Activated naive CD4-positive, alpha-beta T cell treated with anti-CD3 and anti-CD28 coated beads, Interleukin-2, amount 50 U/mL, for 24 hours (primary cell): ENCODE results near the gene SCUBE1.
A peak's percentile ranks its signal among the peaks of the same experiment; 100 is the strongest.

Experiments used
- H3K27ac Mint-ChIP-seq: one replicate; pipeline ENCODE4 v1.8.0; 2021; ENCODE audit warnings: mild to moderate bottlenecking, mixed read lengths
- H3K27me3 Mint-ChIP-seq: one replicate; pipeline ENCODE4 v1.8.0; 2021; ENCODE audit warnings: mixed read lengths
- H3K36me3 Mint-ChIP-seq: one replicate; pipeline ENCODE4 v1.8.0; 2021; ENCODE audit warnings: mixed read lengths
- H3K4me1 Mint-ChIP-seq: one replicate; pipeline ENCODE4 v1.8.0; 2021; ENCODE audit warnings: mixed read lengths
- H3K4me3 Mint-ChIP-seq: one replicate; pipeline ENCODE4 v1.8.0; 2021; ENCODE audit warnings: mild to moderate bottlenecking, mixed read lengths
- H3K9me3 Mint-ChIP-seq: one replicate; pipeline ENCODE4 v1.8.0; 2021; ENCODE audit warnings: mixed read lengths

Gene SCUBE1

GRCh38 chr22:43256569-43256968, 86.6 kb downstream of the SCUBE1 start:
- Mint-ChIP-seq H3K36me3 (no peaks in the 10 kb centered on the region), H3K4me3 (no peak overlapping the region), H3K27ac (no peak overlapping the region), H3K27me3 (peaks cover 5% of the 10 kb centered on the region), H3K9me3 (no peaks in the 10 kb centered on the region), H3K4me1 (peaks cover 15% of the 10 kb centered on the region)

GRCh38 chr22:43255299-43255698, 87.9 kb downstream of the SCUBE1 start:
- no peaks in the 10 kb centered on the region for H3K36me3 Mint-ChIP-seq
- H3K27ac Mint-ChIP-seq, result no peak overlapping the region
- peaks cover 15% of the 10 kb centered on the region for H3K4me1 Mint-ChIP-seq
- peaks cover 5% of the 10 kb centered on the region for H3K27me3 Mint-ChIP-seq
- H3K4me3 Mint-ChIP-seq, result no peak overlapping the region
- no peaks in the 10 kb centered on the region for H3K9me3 Mint-ChIP-seq

DNA sequence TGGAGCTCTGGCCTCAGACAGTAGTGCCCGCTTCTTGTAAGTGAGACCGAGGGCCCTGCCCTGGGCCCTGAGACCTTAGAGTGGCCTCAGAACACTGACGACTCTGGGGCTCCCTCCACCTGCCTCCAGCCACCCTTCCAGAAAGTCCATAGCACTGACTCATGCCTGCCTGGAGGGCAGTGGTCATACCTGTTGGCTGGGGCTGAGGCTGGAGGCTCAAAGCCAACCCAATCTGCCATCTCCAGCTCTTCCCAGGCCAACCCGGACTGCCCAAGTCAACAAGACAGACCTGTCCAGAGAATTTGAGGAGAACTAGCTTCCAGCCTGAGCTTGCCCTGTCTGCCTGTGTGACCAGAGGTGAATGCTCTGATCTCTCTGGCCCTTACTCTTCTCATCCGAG, 89.3 kb downstream of the SCUBE1 start:
- H3K36me3 Mint-ChIP-seq, result no peaks in the 10 kb centered on the region
- H3K27ac Mint-ChIP-seq, result no peak overlapping the region

GRCh38 chr22:43252319-43252718, 90.9 kb downstream of the SCUBE1 start:
- Mint-ChIP-seq H3K4me1 (peaks cover 14% of the 10 kb centered on the region), H3K27ac (peak overlapping the region; percentile 76), H3K4me3 (no peak overlapping the region), H3K36me3 (no peaks in the 10 kb centered on the region), H3K27me3 (peaks cover 5% of the 10 kb centered on the region), H3K9me3 (no peaks in the 10 kb centered on the region)

More for the DNA sequence above, 89.3 kb downstream of the SCUBE1 start:
- Mint-ChIP-seq H3K4me1 (peaks cover 15% of the 10 kb centered on the region), H3K9me3 (no peaks in the 10 kb centered on the region), H3K4me3 (no peak overlapping the region), H3K27me3 (peaks cover 5% of the 10 kb centered on the region)

GRCh38 chr22:43249789-43250471, 93.2 kb downstream of the SCUBE1 start:
- Mint-ChIP-seq H3K4me1 (no peaks in the 10 kb centered on the region), H3K36me3 (no peaks in the 10 kb centered on the region), H3K27ac (no peak overlapping the region), H3K27me3 (no peaks in the 10 kb centered on the region), H3K9me3 (no peaks in the 10 kb centered on the region), H3K4me3 (no peak overlapping the region)

GRCh38 chr22:43247546-43248260, 95.5 kb downstream of the SCUBE1 start:
- Mint-ChIP-seq H3K27ac (no peak overlapping the region), H3K4me3 (no peak overlapping the region), H3K4me1 (no peaks in the 10 kb centered on the region), H3K9me3 (no peaks in the 10 kb centered on the region), H3K27me3 (no peaks in the 10 kb centered on the region), H3K36me3 (no peaks in the 10 kb centered on the region)

DNA sequence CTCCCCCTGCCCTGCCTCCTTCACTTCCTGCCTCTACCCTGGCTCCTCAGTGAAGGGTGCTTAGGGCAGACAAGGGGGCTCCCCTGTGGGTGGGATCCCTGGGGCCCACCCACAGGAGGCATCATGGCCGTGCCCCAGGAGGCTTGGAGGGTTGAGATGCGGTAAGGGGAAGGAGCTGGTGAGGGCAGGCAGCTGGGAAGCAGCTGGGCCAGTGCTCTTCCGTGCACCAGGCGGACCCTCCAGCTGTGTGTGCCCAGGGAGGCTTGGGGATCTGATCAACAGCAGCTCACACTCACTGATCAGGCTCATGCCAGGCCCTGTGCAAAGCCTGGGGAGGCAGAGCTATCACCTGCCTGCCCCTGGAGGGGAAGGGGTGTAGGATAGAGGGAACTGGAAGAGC, 97.0 kb downstream of the SCUBE1 start:
- H3K4me3 Mint-ChIP-seq, result no peak overlapping the region
- no peaks in the 10 kb centered on the region for H3K4me1 Mint-ChIP-seq
- H3K27ac Mint-ChIP-seq, result no peak overlapping the region
- H3K9me3 Mint-ChIP-seq, result no peaks in the 10 kb centered on the region
- H3K36me3 Mint-ChIP-seq, result no peaks in the 10 kb centered on the region
- no peaks in the 10 kb centered on the region for H3K27me3 Mint-ChIP-seq

GRCh38 chr22:43245717-43246116, 97.5 kb downstream of the SCUBE1 start:
- Mint-ChIP-seq H3K4me3 (no peak overlapping the region), H3K27ac (no peak overlapping the region), H3K4me1 (no peaks in the 10 kb centered on the region), H3K9me3 (no peaks in the 10 kb centered on the region), H3K36me3 (no peaks in the 10 kb centered on the region), H3K27me3 (no peaks in the 10 kb centered on the region)

- Mint-ChIP-seq H3K36me3 (no peaks in the 10 kb centered on the region), H3K9me3 (no peaks in the 10 kb centered on the region), H3K4me3 (no peak overlapping the region), H3K27ac (no peak overlapping the region), H3K27me3 (no peaks in the 10 kb centered on the region), H3K4me1 (no peaks in the 10 kb centered on the region)
Measured at GRCh38 chr22:43244803-43245527, 98.2 kb downstream of the SCUBE1 start.

- Mint-ChIP-seq H3K9me3 (no peaks in the 10 kb centered on the region), H3K36me3 (no peaks in the 10 kb centered on the region), H3K4me1 (no peaks in the 10 kb centered on the region), H3K4me3 (no peak overlapping the region), H3K27ac (no peak overlapping the region), H3K27me3 (no peaks in the 10 kb centered on the region)
Measured at GRCh38 chr22:43244402-43244801, 98.8 kb downstream of the SCUBE1 start.

GRCh38 chr22:43243324-43243723, 99.8 kb downstream of the SCUBE1 start:
- H3K9me3 Mint-ChIP-seq, result no peaks in the 10 kb centered on the region
- no peaks in the 10 kb centered on the region for H3K4me1 Mint-ChIP-seq
- H3K4me3 Mint-ChIP-seq, result no peak overlapping the region
- H3K36me3 Mint-ChIP-seq, result no peaks in the 10 kb centered on the region
- no peaks in the 10 kb centered on the region for H3K27me3 Mint-ChIP-seq
- H3K27ac Mint-ChIP-seq, result no peak overlapping the region

- no peaks in the 10 kb centered on the region for H3K9me3 Mint-ChIP-seq
- no peak overlapping the region for H3K27ac Mint-ChIP-seq
- H3K4me1 Mint-ChIP-seq, result no peaks in the 10 kb centered on the region
- no peaks in the 10 kb centered on the region for H3K27me3 Mint-ChIP-seq
- no peaks in the 10 kb centered on the region for H3K36me3 Mint-ChIP-seq
- no peak overlapping the region for H3K4me3 Mint-ChIP-seq
Measured at GRCh38 chr22:43242627-43243026, 100.5 kb downstream of the SCUBE1 start.

- Mint-ChIP-seq H3K27me3 (no peaks in the 10 kb centered on the region), H3K4me1 (no peaks in the 10 kb centered on the region), H3K4me3 (no peak overlapping the region), H3K36me3 (no peaks in the 10 kb centered on the region), H3K27ac (no peak overlapping the region), H3K9me3 (no peaks in the 10 kb centered on the region)
Measured at GRCh38 chr22:43241699-43242386, 101.3 kb downstream of the SCUBE1 start.

DNA sequence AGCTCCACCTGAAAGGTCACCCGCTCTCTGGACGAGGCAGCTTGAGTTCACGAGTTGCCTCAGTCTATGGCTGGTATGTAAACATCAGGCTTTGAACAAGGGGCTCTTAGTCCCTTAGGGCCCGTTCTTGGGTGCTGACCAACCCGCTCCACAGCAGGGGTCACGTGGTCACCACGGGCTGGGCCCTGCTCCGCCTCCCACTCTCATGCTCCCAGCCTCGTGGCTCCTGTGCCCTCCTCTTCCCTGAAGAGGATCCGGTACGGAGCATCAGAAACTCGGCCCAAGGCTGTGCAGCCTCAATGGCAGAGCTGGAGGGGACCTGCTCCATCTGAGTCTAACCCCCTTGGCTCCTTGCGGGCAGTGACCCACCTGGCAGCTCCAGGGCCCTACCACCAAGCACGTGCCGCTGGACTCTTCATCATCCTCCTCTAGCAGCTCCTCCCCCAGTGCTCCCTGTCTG, 102.0 kb downstream of the SCUBE1 start:
- Mint-ChIP-seq H3K4me1 (no peaks in the 10 kb centered on the region), H3K36me3 (no peaks in the 10 kb centered on the region), H3K9me3 (no peaks in the 10 kb centered on the region), H3K27me3 (no peaks in the 10 kb centered on the region), H3K27ac (no peak overlapping the region), H3K4me3 (no peak overlapping the region)

- Mint-ChIP-seq H3K4me3 (no peak overlapping the region), H3K36me3 (no peaks in the 10 kb centered on the region), H3K9me3 (no peaks in the 10 kb centered on the region), H3K27ac (no peak overlapping the region), H3K27me3 (no peaks in the 10 kb centered on the region), H3K4me1 (no peaks in the 10 kb centered on the region)
Measured at GRCh38 chr22:43240614-43241013, 102.6 kb downstream of the SCUBE1 start.
